Duodenal mucosa (tissue), 2 donors: ENCODE data around the gene MROH8.
A peak's percentile ranks its signal among the peaks of the same experiment; 100 is the strongest.
"Not testable (repeated sequence)": the region's sequence is repeated elsewhere in the genome, so short reads cannot be mapped to it uniquely, and the experiment has no call there.

Experiments used
- H3K27ac ChIP-seq: one replicate; pipeline ENCODE4 v1.7.0; 2013; ENCODE audit warnings: low read depth, low read length
- H3K27me3 ChIP-seq, 2 donors: one replicate each; pipeline ENCODE4 v1.7.0; 2013; ENCODE audit warnings: low read length in 2 of 2, control low read depth in 1 of 2; ENCODE audit not compliant: insufficient read depth in 2 of 2, control insufficient read depth in 1 of 2
- H3K36me3 ChIP-seq, 2 donors: one replicate each; pipeline ENCODE4 v1.7.0; 2013; ENCODE audit warnings: low read length in 2 of 2, control low read depth in 1 of 2; ENCODE audit not compliant: insufficient read depth in 2 of 2, control insufficient read depth in 1 of 2
- H3K4me1 ChIP-seq, 2 donors: one replicate each; pipeline ENCODE4 v1.7.0; 2013; ENCODE audit warnings: low read length in 2 of 2, control low read depth in 1 of 2; ENCODE audit not compliant: insufficient read depth in 2 of 2, control insufficient read depth in 1 of 2
- H3K4me3 ChIP-seq, 2 donors: one replicate each; pipeline ENCODE4 v1.7.0; 2013; ENCODE audit warnings: low read length in 2 of 2, low read depth in 1 of 2
- H3K9ac ChIP-seq, 2 donors: one replicate each; pipeline ENCODE4 v1.7.0; 2013; ENCODE audit warnings: low read length in 2 of 2, low read depth in 1 of 2
- H3K9me3 ChIP-seq, 2 donors: one replicate each; pipeline ENCODE4 v1.7.0; 2013; ENCODE audit warnings: low read length in 2 of 2, control low read depth in 1 of 2; ENCODE audit not compliant: control insufficient read depth in 1 of 2

MROH8 gene

DNA sequence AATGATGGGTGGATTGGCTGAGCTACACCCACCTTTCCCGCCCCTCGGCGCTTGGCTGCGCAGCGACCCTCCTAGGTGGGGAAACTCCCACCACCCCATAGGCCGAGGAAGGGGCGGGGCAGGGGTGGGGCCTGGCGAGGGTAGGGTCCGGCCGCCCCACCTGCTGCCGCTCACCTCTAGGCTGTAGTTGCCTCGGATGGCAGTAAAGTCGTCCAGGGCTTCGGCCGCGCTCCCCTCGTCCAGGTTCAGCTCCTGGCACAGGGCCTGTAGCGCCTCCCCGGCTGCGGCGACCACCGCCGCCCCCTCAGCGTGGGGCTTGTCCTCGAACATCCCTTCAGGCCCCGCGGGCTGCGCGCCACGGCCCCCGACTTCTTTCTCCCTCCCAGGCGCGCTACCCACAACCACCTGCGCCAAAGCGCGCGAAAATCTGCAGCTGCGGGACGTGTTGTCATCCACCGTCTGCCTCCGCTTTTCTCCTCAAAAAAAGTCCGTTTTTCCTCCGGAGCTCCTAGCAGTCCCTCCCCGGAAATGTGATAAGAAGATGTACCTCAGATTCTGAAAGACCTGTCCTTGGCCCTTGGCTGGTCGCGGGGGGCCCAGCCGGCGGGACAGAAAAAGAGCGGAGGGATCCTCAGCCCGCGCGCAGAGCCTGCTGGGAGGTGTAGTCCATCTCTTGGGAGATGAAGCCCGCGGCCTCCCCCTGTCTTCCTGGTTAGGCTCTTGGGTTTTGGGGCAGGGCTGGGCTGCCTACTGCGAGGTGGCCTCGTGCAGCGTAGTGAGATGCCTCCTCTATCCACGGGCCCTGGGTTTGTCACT lies 83.5 kb downstream of the MROH8 start, which contains the start of gene RBL1:
Gene RBL1 (minus strand): TSS at position 399 of the 816 bp plus-strand sequence. CDS start 69 bp downstream, at position 330.
- no peaks in the 10 kb centered on the region for H3K9me3 ChIP-seq
- H3K27me3 ChIP-seq, result no peaks in the 10 kb centered on the region
- peaks cover 14 to 21% of the 10 kb centered on the region in 2 donors for H3K4me1 ChIP-seq
- no peaks in the 10 kb centered on the region for H3K36me3 ChIP-seq
- H3K27ac ChIP-seq, result peak within 1 kb of the TSS; percentile 31
- H3K4me3 ChIP-seq, result peak within 1 kb of the TSS; percentile 79 to 87
- peak within 1 kb of the TSS; percentile 71 to 73 for H3K9ac ChIP-seq

DNA sequence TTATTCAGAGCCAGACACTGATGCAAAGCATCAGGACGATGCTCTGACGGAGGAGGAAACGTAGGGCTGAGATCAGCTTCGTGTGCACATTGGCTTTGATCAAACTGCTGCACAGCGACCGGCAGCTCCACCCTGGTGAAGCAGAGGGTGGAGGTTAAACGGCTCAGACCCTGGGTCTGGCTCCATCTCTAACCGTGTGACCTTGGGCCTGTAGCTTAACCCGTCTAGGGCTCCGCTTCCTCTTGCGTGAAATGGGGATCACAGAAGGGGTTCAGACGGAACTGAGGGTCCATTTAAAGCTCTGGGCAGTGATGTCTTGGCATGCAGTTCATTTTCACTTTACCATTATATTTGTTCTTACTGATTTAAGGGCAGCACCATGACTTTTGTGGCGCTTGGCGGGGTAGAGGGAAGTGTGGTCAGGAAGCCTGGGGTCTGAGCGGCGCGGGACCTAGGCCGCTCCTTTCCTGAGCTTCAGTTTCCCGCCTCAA lies 84.2 kb downstream of the MROH8 start:
- H3K4me1 ChIP-seq, result peaks cover 14 to 21% of the 10 kb centered on the region in 2 donors
- peak overlapping the region; percentile 11 for H3K27ac ChIP-seq
- H3K9ac ChIP-seq, result peak overlapping the region; percentile 71 to 73
- peak overlapping the region; percentile 79 to 87 for H3K4me3 ChIP-seq
- no peaks in the 10 kb centered on the region for H3K36me3 ChIP-seq
- H3K9me3 ChIP-seq, result no peaks in the 10 kb centered on the region
- no peaks in the 10 kb centered on the region for H3K27me3 ChIP-seq

GRCh38 chr20:37090407-37090806 lies 88.9 kb downstream of the MROH8 start:
- H3K4me3 ChIP-seq, result no peak overlapping the region
- no peaks in the 10 kb centered on the region for H3K27me3 ChIP-seq
- H3K4me1 ChIP-seq, result peaks cover 10 to 15% of the 10 kb centered on the region in 2 donors
- no peaks in the 10 kb centered on the region for H3K9me3 ChIP-seq
- H3K27ac ChIP-seq, result no peak overlapping the region
- no peak overlapping the region for H3K9ac ChIP-seq
- peaks cover 0 to 3% of the 10 kb centered on the region in 2 donors for H3K36me3 ChIP-seq

GRCh38 chr20:37081717-37082289 lies 97.5 kb downstream of the MROH8 start:
- H3K9ac ChIP-seq, result no peak overlapping the region
- no peaks in the 10 kb centered on the region for H3K4me1 ChIP-seq
- H3K9me3 ChIP-seq, result no peaks in the 10 kb centered on the region
- H3K27me3 ChIP-seq, result no peaks in the 10 kb centered on the region
- H3K27ac ChIP-seq, result no peak overlapping the region
- H3K4me3 ChIP-seq, result no peak overlapping the region
- H3K36me3 ChIP-seq, result peaks cover 0 to 12% of the 10 kb centered on the region in 2 donors

GRCh38 chr20:37077009-37077408 lies 102.3 kb downstream of the MROH8 start:
- H3K4me1 ChIP-seq, result no peaks in the 10 kb centered on the region
- H3K9ac ChIP-seq, result no peak overlapping the region
- no peak overlapping the region for H3K27ac ChIP-seq
- H3K36me3 ChIP-seq, result peaks cover 0 to 2% of the 10 kb centered on the region in 2 donors
- no peaks in the 10 kb centered on the region for H3K27me3 ChIP-seq
- peaks cover 0 to 4% of the 10 kb centered on the region in 2 donors for H3K9me3 ChIP-seq
- no peak overlapping the region for H3K4me3 ChIP-seq

- Histone ChIP-seq H3K9ac (no peak overlapping the region), H3K27me3 (no peaks in the 10 kb centered on the region), H3K4me3 (no peak overlapping the region), H3K9me3 (peaks cover 0 to 4% of the 10 kb centered on the region in 2 donors), H3K27ac (no peak overlapping the region), H3K36me3 (peaks cover 0 to 2% of the 10 kb centered on the region in 2 donors), H3K4me1 (no peaks in the 10 kb centered on the region)
Observed at GRCh38 chr20:37075932-37076685, 103.2 kb downstream of the MROH8 start.

DNA sequence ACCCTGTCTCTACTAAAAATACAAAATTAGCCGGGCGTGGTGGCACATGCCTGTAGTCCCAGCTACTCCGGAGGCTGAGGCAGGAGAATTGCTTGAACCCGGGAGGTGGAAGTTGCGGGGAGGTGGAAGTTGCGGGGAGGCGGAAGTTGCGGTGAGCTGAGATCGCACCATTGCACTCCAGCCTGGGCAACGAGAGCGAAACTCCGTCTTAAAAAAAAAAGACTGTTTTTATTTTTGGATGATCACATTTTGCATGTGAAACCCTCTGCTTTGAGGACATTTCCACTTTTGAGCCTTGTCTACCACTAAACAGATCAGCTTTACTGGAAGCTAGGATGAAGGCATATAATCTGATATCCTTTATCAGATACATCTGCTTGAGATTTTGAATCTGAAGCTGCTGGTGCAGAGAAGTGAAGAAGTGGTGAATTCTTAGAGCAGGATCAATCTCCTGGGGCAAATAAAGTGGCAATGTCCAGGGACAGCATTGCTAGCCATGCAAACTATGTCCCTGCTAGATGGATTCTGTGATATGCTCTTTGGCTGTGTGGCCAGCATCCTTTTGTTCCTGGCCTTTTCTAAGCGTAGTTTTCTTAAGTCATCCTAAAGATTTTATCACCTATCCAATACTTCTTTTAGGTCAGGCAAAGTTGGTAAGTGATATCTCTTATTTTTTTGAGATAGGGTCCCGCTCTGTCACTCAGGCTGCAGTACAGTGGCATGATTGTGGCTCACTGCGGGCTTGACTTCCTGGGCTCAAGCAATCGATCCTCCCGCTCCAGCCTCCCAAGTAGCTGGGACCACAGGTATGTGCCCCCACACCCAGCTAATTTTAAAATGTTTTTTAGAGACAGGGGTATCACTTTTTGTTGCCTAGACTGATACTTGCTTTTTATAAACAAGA lies 106.8 kb downstream of the MROH8 start:
- Histone ChIP-seq H3K9me3 (peaks cover 0 to 4% of the 10 kb centered on the region in 2 donors), H3K27ac (no peak overlapping the region), H3K4me1 (no peaks in the 10 kb centered on the region), H3K4me3 (no peak overlapping the region), H3K9ac (no peak overlapping the region), H3K27me3 (no peaks in the 10 kb centered on the region), H3K36me3 (peaks cover 0 to 4% of the 10 kb centered on the region in 2 donors)

- Histone ChIP-seq H3K4me1 (no peaks in the 10 kb centered on the region), H3K9me3 (peaks cover 0 to 4% of the 10 kb centered on the region in 2 donors), H3K9ac (no peak overlapping the region), H3K27ac (no peak overlapping the region), H3K27me3 (no peaks in the 10 kb centered on the region), H3K4me3 (no peak overlapping the region), H3K36me3 (peaks cover 6 to 8% of the 10 kb centered on the region in 2 donors)
Observed at GRCh38 chr20:37071481-37071911, 107.9 kb downstream of the MROH8 start.

- not testable (repeated sequence) for H3K9ac ChIP-seq, H3K4me1 ChIP-seq, H3K27me3 ChIP-seq, H3K27ac ChIP-seq, H3K4me3 ChIP-seq, H3K9me3 ChIP-seq
- H3K36me3 ChIP-seq, result peaks cover 9 to 20% of the 10 kb centered on the region in 2 donors
Observed at GRCh38 chr20:37069563-37069962, 109.8 kb downstream of the MROH8 start.
